HG03108 (cell line): ENCODE data around the gene PTX4.

Experiments used
- ATAC-seq: cut with Tn5 transposase; IDR thresholded peaks from one replicate; pipeline ENCODE4 v1.9.1; 2021; ENCODE audit warnings: moderate library complexity; ENCODE audit not compliant: unreplicated experiment

The PTX4 gene

DNA sequence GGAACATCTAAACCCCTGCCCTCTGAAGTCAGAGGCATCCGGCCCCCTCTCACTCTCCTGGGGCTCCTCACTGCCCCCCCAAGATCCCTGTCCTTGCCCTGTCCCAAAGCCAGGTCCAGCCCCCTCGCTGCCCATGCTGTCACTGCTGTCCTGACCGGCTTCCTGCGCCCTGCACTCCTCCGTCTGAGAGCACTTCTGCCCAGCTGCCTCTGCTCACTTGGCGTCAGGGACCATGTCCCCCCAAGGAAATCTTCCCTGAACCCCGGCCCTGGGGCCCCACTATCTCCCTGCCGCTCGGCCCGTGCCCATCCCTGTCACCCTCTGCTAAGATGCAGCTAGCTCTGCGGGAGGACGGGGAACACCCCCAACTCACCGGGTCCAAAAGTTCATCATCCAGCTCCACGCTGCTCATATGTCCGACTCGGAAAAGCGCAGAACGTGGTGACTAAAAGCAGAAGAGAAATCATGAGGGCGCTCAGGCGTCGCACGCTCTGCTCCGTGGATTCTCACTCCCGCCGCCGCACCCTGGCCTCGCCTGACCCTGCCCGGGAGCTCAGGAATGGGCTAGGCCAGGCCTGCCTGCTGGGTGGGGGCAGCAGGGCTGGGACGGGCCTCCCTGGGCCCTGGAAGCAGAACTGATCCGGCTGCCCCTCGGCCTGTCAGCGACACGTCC is 23.7 kb downstream of the PTX4 start:
- no peak for ATAC-seq

- no peak for ATAC-seq
These were observed 24.4 kb downstream of the PTX4 start for GRCh38 chr16:1464196-1464893.

DNA sequence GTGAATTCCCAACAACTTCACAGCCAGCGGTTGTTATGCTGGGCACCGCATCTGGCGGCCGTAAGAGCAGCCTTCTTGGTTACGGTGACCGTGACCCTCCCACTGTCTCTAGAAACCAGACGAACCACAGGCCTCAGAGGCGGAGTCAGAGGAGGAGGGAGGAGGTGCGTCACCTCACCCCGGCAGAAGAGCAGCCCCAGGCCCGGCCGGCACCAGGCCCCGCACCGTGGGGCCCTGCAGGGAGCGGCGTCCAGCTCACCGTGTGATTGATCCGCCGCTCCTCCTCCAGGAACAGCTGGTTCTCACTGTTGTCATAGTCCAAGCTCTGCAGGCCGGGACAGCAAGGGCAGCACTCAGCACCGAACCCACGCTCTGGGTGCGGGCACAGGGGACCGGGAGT is 27.6 kb downstream of the PTX4 start:
- no peak for ATAC-seq

DNA sequence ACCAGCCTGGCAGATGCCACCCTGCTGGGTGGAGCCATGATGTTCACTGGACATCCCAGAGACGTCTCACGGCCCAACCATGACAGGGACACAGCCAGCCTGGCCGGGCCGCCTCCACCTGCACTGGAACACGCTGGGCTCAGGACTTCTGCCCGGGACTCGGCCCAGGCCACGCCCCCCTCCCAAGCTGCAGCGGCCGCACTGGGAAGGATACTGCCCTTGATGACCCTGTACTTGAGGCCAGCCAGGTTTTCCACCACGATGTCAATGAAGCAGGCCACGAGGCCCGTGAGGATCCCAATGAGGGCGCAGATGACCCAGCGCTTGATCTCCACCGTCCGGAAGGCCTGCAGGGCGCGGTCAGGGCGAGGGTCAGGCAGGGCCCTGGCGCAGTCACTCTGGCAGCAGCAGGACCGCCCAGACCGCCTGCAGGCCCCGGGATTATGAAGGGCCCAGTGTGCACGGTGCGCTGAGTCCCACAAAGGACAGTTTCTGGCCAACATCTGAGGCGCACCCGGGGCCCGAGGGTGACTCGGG is 28.1 kb downstream of the PTX4 start:
- ATAC-seq, result no peak

GRCh38 chr16:1459967-1460366 is 28.8 kb downstream of the PTX4 start:
- ATAC-seq, result no peak

- no peak for ATAC-seq
These were observed 29.8 kb downstream of the PTX4 start for GRCh38 chr16:1458977-1459341.

DNA sequence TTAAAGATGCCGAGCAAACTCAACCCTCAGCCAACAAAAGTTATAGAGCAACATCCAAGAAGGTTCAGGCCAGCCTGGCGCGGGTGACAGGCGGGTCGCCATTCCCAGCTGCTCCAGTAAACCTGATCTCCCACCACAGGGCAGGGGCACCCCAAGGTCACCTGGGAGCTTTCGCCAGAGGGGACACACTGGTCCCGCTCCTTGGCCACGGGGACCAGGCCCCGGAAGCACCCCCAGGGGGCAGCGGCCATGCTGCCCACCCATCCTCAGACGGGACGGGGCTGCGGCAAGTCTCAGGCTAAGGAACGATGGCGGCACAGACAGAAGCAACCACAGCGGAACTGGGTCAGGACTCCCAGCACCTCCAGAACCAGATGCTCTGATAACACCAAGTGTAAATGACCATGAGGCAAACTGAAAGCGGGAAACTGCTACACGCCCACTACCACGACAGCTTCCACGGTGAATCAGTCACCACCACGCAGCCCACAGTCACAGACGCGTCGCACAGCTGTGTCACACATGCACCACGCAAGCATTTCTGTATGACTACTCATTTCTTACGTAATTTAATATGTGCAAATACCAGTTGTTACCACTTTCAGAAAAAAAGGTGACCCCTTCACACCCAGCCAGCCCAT is 30.3 kb downstream of the PTX4 start:
- no peak for ATAC-seq

DNA sequence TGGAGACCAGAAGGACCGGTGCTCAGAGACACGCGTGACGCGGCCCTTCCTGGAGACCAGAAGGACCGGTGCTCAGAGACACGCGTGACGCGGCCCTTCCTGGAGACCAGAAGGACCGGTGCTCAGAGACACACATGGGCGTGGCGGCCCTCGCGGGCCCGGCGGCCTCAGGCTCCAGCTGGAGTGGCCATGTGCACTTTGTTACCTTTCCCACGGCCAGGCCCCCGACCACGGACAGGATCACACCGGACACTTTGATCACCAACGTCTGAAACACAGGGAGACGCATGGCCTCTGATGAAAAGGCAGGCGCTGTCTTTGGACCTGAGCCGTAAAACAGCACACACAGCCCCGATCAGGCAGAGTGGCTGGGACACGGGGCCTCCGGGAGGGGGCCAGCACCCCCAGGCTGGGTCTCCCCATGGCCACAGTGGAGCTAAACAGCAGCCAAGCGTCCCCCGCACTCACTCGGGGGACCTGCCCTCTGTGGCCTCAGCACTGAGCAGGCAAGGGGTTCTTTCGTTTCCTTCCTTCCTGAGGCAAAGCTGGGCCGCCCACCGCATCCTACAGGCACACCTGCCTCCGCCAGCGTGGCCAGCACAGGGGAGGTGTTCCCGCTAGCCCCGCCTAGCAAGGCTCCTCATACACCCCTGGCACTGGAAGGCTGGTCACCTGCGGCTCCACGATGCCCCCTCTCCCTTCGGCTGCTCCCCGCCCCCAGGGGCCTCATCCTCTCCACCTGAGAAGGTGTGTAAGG is 31.1 kb downstream of the PTX4 start:
- ATAC-seq, result no peak

DNA sequence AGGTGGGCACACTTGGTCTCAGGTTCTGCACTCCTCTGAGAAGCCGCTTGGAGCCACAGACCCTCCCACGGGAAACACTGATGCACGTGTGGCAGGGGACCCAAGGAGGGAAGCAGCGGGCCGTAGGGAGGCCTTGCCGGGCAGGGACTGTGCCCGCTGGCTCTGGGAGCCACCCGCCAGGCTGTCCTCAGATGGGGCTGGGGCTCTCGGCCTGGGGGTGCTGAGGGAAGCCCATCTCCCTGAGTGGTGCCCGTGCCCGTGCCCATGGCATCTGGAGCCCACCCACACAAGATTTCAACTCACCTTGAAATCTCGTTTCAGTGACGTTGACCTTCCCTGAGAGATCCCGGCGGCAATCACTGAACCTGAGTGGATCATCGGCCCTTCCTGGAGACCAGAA is 31.8 kb downstream of the PTX4 start:
- ATAC-seq, result no peak

DNA sequence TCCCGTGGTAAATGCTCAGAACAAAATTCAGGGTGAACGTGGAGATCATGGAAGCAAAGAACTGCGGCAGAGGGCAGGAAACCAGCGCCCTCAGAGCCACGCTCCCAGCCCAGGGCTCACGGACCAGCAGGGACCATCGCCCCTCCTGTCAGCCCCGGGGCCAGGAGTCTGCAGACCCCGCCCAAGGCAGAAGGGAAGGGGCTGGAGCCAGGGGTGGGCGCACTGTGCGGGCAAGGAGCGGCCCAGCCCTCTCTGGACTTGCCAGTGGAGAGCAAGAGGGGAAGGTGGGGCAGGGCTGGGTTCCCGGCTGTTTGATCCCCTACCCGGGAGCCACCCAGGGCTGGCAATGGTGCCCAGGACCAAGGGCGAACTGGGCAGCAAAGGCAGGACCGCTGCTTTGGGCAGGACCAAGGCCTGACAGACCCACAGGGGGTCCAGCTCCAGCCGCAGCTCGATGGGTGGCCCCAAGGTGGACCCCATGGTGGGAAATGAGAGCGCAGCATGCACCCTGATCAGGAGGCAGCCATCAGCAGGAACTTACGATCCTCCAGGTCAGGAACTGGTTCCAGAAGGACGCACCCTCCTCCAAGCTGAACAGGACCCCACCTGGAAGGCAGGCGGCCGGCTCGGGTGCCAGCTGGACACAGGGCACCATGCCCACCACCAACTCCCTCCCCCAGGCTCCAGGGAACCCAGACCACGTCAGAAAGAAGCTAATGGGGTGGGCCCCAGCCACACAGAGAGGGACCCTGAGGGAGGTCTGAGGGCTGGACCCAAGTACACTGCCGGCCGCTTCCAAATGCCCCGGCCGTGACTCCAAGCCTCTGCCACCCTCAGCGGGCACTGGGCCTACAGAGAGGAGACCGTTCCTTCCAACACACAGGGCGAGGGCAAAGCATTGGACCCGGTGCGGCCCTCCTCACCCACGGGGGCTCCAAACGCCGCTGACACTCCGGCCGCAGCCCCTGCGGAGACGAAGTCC is 33.3 kb downstream of the PTX4 start:
- ATAC-seq, result no peak

- ATAC-seq, result no peak
These were observed 34.2 kb downstream of the PTX4 start for GRCh38 chr16:1454561-1454960.

GRCh38 chr16:1453316-1453715 is 35.4 kb downstream of the PTX4 start:
- no peak for ATAC-seq

- no peak for ATAC-seq
These were observed 36.2 kb downstream of the PTX4 start for GRCh38 chr16:1452530-1452929.

- no peak for ATAC-seq
These were observed 36.9 kb downstream of the PTX4 start for GRCh38 chr16:1451702-1452392.

DNA sequence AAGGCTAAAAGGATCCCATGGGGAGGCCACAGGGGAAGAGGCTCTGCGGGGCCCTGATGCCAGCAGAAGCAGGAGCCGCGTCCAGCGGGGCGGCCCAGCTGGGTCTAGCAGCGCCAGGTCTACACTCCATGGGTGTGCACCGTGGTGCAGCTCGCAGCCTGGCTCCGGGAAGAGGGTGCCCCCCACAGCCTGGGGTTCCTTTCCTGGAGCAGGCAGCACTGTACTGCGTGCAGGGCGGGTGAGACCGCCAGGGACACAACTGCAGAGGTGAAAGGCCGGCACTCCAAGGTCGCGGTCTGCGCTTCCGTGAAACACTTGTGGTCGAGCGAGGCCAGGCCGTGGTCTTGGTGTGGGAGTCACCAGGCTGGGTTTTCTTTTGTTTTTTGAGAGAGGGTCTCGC is 37.9 kb downstream of the PTX4 start:
- ATAC-seq, result no peak

DNA sequence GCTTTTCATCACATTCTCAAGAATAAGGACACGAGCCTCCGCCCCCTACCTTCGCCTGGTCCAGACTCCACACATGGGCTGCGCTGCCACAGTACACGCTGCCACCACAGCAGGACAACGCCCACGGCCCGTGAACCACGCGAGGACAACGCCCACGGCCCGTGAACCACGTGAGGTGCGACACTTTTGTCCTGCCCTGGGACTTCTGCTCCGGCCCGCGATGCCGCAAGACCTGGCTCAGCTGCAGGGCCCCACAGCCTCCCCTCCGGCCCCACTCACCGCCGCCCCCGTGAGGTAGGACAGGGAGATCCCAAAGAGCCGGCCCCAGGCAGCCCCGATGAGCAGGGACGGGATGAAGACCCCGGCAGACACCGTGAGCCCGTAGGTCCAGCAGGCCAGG is 38.5 kb downstream of the PTX4 start:
- no peak for ATAC-seq

DNA sequence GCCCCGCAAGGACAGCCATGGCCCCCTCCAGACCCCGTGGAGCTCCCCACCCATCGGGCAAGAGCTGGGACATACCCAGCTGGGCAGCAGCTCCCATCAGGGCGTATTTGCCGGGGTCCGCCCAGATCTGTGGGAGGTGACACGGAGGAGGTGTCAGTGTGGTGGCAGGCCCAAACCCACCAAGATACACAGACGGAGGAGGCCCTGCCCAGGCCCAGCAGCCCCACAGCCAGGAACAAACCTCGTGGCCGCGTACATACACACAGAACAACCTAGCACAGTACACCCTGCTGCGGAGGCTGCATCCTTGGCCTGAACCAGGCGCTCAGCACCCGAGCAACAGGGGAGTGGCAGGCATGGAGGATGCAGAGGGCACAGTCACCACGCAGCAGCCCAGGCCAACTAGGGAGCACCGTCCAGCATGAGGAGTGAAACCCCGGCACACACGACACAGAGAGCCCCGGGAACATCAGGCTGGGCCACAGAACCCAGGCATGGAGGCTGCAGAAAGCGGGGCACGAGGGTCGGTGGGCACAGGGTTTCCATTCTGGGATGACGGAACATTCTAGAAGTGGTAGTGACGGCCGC is 39.4 kb downstream of the PTX4 start:
- no peak for ATAC-seq

DNA sequence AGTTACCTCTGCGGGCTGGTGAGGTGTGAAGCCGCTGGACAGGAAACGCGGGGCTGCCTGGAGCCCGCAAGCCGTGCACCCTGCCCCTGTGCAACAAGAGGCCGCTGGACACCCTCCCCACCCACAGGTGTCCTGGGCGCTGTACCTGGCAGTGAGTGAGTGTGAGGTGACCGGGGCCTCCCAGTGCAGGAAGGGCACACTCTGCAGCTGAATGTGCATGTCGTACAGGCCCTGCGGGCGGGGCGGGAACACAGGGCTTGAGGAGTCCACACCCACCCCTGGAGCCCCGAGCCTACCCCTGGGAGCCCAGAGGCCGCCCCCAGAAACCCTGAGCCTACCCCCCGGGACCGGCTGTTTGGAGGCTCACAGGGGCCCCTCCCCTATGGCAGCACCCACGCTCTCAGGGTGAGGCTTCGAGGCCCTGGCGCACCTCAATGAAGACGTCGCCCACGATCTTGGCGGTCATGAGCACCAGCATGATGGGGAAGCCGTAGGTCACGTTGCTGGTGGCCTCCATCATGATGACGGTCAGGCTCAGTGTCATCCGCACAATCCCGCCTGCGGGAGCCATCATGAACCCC is 40.1 kb downstream of the PTX4 start:
- no peak for ATAC-seq

- ATAC-seq, result no peak
These were observed 40.8 kb downstream of the PTX4 start for GRCh38 chr16:1447965-1448364.
